Skin epidermis (tissue), 12 donors: Measurements from ENCODE around the gene AGFG1.

Source experiments
- H3K27ac ChIP-seq, 21 experiments: fragments of 200-600 bp; sonication (generic) in 11 of 21; one replicate each; pipeline ENCODE4 v1.5.0; 2020; ENCODE audit warnings: mild to moderate bottlenecking in 3 of 21, inconsistent platforms in 2 of 21, moderate library complexity in 2 of 21
- H3K4me3 ChIP-seq, 7 experiments: fragments of 200-600 bp; sonication (generic) in 2 of 7; one replicate each; pipeline ENCODE4 v1.5.0; 2020; ENCODE audit warnings: inconsistent platforms in 2 of 7, mild to moderate bottlenecking in 2 of 7, moderate library complexity in 1 of 7

Gene AGFG1

GRCh38 chr2:227471924-227472264, at the start of gene AGFG1:
Gene AGFG1, plus strand, starts transcription at chr2:227472156. Its CDS starts 266 bp downstream, at chr2:227472422.
- Histone ChIP-seq H3K27ac (peak within 1 kb of the TSS; percentile 69 to 97 (median 91)), H3K4me3 (peak within 1 kb of the TSS; percentile 73 to 99 (median 97))

- no peak overlapping the region for H3K27ac ChIP-seq
- no peak overlapping the region for H3K4me3 ChIP-seq
Measured at GRCh38 chr2:227423656-227424499, 48.1 kb upstream of the AGFG1 start.

GRCh38 chr2:227428731-227429285, 43.1 kb upstream of the AGFG1 start:
- Histone ChIP-seq H3K4me3 (no peak overlapping the region), H3K27ac (no peak overlapping the region)

- H3K4me3 ChIP-seq = no peak overlapping the region
- no peak overlapping the region for H3K27ac ChIP-seq
Measured at GRCh38 chr2:227430639-227431038, 41.3 kb upstream of the AGFG1 start.

GRCh38 chr2:227433171-227433570, 38.8 kb upstream of the AGFG1 start:
- H3K4me3 ChIP-seq = no peak overlapping the region
- no peak overlapping the region for H3K27ac ChIP-seq

- no peak overlapping the region for H3K27ac ChIP-seq
- no peak overlapping the region for H3K4me3 ChIP-seq
Measured at GRCh38 chr2:227436436-227437174, 35.4 kb upstream of the AGFG1 start.

GRCh38 chr2:227439214-227439613, 32.7 kb upstream of the AGFG1 start:
- H3K4me3 ChIP-seq = no peak overlapping the region

GRCh38 chr2:227442639-227443038, 29.3 kb upstream of the AGFG1 start:
- H3K4me3 ChIP-seq = no peak overlapping the region
- H3K27ac ChIP-seq = no peak overlapping the region

More at GRCh38 chr2:227439214-227439613, 32.7 kb upstream of the AGFG1 start:
- no peak overlapping the region for H3K27ac ChIP-seq

GRCh38 chr2:227443889-227444568, 27.9 kb upstream of the AGFG1 start:
- no peak overlapping the region for H3K4me3 ChIP-seq
- no peak overlapping the region for H3K27ac ChIP-seq

- Histone ChIP-seq H3K27ac (no peak overlapping the region), H3K4me3 (no peak overlapping the region)
Measured at GRCh38 chr2:227447606-227448005, 24.4 kb upstream of the AGFG1 start.

- no peak overlapping the region for H3K27ac ChIP-seq
- no peak overlapping the region for H3K4me3 ChIP-seq
Measured at GRCh38 chr2:227450311-227450841, 21.6 kb upstream of the AGFG1 start.

- Histone ChIP-seq H3K4me3 (no peak overlapping the region), H3K27ac (no peak overlapping the region)
Measured at GRCh38 chr2:227450926-227451654, 20.9 kb upstream of the AGFG1 start.

GRCh38 chr2:227451655-227451992, 20.3 kb upstream of the AGFG1 start:
- no peak overlapping the region for H3K4me3 ChIP-seq
- no peak overlapping the region for H3K27ac ChIP-seq

- H3K4me3 ChIP-seq = no peak overlapping the region
Measured at GRCh38 chr2:227453810-227454209, 18.1 kb upstream of the AGFG1 start.

GRCh38 chr2:227454323-227454860, 17.6 kb upstream of the AGFG1 start:
- Histone ChIP-seq H3K4me3 (no peak overlapping the region), H3K27ac (no peak overlapping the region)

More at GRCh38 chr2:227453810-227454209, 18.1 kb upstream of the AGFG1 start:
- no peak overlapping the region for H3K27ac ChIP-seq

- Histone ChIP-seq H3K4me3 (no peak overlapping the region), H3K27ac (no peak overlapping the region)
Measured at GRCh38 chr2:227455200-227455599, 16.8 kb upstream of the AGFG1 start.

- Histone ChIP-seq H3K27ac (no peak overlapping the region), H3K4me3 (no peak overlapping the region)
Measured at GRCh38 chr2:227456102-227456501, 15.9 kb upstream of the AGFG1 start.

- Histone ChIP-seq H3K4me3 (no peak overlapping the region), H3K27ac (no peak overlapping the region)
Measured at GRCh38 chr2:227456772-227457171, 15.2 kb upstream of the AGFG1 start.

- no peak overlapping the region for H3K27ac ChIP-seq
- H3K4me3 ChIP-seq = no peak overlapping the region
Measured at GRCh38 chr2:227460070-227460485, 11.9 kb upstream of the AGFG1 start.
